NCI-H2107 treated with DMSO at 0.1 percent for 48 hours (cell line): ENCODE results near the gene KRT9.
A peak's percentile ranks its signal among the peaks of the same experiment; 100 is the strongest.
"Not testable (repeated sequence)": the region's sequence is repeated elsewhere in the genome, so short reads cannot be mapped to it uniquely, and the experiment has no call there.

Experiments
- DNase-seq: peaks from one replicate; lab custom pipeline; 2025; ENCODE audit not compliant: unreplicated experiment; lab: John Stamatoyannopoulos, UW

KRT9 gene

DNA sequence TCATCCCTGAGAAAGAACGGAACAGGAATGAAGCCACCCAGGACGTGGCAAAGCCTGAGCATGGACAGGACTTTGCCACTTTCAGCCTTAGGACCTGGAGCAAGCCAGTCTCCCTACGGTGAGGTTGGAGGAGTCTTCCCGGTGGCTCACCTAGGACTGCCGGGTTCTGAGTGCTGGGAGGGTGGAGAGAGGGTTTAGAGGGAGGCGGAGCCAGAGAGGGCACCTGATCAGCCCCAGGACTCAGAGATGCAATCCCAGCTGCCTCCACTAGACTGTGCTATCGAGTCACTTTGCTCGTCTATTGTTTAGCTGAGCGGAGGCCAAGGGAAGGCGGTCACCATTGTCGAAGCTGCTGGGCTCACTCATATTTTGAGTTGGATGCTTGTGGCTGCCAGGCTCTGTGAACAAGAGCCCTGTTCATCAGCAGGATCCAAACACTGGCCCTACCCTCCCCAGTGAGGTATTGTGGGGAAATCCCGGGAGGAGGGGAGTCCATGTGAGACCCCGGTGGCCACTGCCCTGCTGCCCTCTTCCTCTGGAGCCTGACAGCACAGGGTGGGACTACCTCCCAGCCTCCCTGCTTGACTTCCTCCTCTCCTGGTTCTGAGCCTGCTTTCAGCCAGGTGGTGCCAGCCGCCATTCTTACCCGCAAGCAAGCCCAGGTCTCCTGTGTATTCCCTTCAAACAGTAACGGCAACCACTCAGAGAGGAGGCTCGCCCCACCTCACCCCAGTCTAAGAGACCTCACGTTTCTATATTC, 7.8 kb upstream of the KRT9 start:
- peak; percentile 80 for DNase-seq

DNA sequence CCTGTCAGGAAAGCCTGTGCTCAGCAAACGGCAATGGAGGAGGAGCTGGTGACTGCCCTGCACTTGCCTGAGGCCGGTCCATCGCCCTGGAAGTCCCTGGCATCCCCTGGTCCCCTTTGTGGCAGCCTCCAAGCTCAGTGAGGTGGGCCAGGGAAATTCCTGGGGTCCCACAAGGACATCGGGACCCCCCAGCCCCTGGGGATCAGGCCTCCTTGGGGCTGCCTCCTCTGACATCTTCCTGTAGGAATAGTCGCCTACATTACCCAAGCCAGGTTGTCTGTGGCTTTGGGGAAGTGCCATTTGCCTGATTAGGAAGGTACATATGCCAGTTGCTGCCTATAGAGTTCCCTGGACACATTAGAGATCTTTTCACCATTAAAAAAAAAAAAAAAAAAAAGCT, 7.1 kb upstream of the KRT9 start:
- no peak for DNase-seq

DNA sequence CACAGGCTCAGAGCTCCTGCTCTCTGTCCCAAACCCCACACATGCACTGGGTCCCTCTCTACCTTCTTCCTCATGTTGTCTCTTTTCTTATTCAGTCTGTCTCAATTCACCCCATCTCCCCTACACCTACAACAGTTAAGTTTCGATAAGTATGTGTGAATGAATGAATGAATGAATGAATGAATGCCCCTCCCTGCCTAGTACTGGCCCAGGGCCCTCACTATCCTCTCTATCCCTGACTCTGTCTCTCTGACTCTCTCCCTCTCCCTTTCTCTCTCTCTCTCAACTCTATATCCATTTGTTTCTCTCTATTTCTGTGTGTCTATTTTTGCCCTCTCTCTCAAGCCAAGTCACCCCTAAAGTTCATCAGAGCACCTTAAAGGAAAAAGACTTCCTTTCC, 6.7 kb upstream of the KRT9 start:
- DNase-seq, result no peak

DNA sequence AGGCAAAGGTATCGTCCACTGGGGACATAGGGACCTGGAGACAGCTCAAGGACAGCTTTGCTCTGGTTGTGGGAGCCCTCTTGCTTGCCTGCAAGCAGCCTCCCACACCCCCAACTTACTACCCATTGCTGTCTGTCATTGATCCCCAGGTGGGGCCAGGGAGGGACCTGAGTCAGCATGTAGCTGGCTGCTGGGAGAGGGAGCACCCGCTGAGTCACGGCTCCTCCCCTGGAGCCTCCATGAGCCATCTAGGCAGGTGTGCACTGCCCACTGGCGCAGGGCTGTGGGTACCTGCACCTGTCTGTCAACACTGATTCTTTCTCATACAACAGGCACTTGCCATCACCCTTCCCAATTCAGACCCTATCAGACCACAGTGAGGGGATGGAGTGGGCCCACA, 4.9 kb upstream of the KRT9 start:
- DNase-seq, result not testable (repeated sequence)

DNA sequence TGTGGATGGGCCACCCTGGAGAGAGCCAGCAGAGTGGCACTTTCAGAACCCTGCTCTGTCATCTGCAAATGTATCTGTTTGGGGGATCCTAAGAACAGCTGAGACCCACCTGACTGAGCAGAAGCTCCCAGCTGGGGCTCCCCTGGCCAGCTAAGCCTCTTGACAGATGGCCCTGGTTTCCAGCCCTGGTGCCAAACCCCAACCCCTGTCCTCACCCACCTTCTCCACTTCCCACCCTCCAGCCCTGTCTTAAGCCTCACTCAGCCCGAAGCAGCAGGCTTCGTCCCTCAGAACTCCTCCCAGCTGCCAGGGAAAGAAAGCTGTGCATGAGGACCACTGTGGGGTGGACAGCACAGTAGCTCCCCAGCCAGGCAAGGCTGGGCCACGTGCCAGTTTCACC, 3.5 kb upstream of the KRT9 start:
- DNase-seq, result no peak

DNA sequence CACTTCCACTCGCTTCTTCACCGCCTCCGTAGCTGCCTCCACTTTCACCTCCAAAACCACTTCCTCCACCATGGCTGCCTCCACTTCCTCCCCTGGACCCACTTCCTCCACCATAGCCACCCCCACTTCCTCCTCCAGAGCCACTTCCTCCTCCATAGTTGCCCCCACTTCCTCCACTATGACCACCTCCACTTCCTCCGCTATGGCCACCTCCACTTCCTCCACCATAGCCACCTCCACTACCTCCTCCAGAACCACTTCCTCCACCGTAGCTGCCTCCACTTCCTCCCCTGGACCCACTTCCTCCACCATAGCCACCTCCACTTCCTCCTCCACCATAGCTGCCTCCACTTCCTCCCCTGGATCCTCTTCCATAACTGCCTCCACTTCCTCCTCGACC, 4.5 kb downstream of the KRT9 start:
- no peak for DNase-seq

DNA sequence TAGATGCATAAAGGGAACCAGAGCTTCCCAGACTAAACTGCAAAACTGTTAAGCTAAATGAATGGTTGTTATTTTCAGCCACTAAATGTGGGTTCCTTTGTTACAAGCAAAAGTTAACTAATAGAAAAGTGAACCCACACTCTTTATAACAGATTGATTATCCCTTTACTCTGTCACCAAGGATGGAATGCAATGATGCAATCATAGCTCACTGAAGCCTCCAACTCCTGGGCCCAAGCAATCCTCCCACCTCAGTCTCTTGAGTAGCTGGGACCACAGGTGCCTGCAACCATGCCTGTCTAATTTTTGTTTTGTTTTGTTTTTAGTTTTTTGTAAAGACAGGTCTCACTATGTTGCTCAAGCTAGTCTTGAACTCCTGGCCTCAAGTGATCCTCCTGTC, 6.5 kb downstream of the KRT9 start:
- no peak for DNase-seq

DNA sequence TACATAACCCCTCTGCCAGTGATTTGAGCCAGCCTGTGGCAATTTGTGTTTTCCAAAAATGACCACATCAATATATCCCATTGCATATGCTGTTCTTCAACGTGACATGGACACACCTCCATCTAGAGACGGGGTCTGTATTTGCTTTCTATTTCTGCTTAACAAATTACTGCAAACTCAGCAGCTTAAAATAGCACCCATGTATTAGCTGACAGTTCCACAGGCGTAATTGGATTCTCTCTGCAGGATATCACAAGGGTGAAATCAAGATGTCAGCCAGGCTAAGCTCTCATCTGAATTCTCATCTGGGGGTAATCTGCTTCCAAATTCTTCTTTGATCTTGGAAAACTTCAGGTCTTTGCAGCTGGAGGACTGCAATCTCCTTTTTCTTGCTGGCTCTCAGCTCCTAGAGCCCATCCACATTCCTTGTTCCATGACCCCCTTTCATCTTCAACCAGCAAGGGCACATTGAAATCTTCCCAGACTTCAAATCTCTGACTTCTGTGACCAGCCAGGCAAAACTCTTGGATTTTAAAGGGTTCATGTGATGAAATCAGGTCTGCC, 8.2 kb downstream of the KRT9 start:
- no peak for DNase-seq

DNA sequence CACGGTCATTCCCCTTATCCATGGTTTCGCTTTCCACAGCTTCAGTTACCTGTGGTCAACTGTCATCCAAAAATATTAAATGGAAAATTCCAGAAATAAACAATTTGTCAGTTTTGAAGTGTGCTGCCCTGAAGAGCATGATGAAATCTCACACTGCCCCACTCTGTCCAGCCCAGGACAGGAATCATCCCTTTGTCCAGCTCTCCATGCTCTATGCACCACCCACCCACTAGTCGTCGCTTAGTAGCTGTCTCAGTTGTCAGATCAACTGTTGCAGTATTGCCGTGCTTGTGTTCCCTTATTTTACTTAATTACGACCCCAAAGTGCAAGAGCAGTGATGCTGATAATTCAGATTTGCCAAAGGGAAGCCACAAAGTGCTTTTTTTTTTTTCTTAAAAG, 10.3 kb downstream of the KRT9 start:
- DNase-seq, result no peak

DNA sequence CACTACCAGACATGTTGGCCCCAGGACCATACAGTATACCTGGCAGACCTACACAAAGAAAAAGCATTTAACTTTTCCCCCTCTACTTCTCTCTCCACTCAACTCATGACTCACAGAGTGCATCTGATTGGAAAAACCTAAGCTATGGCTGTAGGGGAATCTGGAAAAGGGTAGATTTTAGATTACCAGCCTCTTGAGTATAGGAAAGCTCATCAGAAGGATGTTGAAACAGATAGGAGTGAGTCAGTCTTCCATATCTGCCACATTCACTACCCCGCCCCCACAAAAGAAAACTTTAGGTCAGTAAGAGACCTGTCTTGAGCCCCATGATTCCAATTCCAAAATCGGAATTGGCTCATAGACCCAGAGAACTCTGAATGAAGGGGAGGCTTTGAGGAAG, 12.3 kb downstream of the KRT9 start:
- no peak for DNase-seq

DNA sequence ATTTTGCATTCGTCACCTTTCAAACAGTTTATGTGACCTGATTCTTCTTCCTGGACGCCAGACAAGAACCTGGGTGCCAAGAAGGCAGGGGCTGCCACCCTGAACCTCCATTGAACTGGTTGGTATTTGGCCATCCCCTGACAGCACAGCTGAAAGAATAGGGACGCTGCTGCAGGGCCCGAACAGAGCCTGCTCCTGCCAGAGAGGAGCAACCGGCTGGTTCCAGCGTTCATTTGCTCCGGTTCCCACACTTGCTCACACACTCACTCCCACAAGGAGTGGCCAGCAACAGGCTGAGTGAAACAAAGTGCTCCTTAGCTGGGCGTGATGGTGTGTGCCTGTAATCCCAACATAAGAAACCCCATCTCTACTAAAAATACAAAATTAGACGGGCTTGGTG, 14.9 kb downstream of the KRT9 start:
- DNase-seq, result no peak

DNA sequence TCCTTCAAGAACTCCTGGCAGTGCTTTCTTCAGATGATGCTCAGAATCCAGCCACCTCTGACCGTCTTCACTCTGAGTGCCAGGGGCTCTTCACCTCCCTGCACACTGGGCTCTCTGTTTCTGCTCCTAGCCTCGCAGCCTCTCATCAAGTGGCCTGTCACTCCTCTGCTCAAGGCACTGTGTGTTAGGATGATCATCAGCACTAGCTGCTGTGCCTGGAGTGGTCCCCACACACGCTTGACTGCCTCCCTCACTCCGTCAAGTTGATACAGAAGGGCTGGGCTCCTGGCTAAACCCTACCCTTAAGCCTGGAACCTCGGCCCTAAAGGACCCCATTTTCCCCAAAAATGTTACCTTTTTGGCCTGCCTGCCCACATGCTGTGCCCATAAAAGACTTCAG, 15.6 kb downstream of the KRT9 start:
- no peak for DNase-seq

DNA sequence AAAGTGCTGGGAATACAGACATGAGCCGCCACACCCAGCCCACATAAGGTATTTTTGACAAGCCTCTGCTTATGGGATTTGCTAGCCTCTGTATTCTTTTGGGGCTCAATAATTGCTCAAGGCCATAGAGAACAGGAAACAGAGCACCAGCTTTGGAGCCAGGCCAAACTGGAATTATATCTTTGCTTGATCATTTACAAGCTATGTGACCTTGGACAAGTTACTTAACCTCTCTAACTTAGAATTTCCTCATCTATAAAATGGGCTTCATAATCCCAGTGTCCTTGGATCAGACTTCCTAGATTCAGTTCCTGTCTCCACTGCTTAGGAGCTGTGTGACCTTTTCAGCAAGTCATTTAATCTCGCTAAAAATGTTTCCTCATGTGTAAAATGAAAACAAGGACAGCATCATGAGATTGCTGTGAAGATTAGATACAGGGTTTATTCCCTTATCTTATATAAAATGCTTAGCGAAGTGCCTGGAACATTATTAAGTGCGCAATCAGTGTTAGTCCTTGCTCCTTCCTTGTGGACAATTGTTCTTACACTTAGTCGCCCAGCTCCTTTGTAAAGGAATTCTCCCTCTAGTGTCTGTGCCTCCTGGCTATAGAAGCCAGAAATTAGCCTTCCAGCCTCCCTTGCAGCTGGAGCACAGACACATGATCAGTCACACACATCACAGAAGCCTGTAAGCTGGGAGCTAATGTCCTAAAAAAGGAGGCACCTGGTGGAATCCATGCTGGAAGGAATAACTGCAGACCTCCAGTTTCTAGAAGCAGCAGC, 16.6 kb downstream of the KRT9 start:
- no peak for DNase-seq

DNA sequence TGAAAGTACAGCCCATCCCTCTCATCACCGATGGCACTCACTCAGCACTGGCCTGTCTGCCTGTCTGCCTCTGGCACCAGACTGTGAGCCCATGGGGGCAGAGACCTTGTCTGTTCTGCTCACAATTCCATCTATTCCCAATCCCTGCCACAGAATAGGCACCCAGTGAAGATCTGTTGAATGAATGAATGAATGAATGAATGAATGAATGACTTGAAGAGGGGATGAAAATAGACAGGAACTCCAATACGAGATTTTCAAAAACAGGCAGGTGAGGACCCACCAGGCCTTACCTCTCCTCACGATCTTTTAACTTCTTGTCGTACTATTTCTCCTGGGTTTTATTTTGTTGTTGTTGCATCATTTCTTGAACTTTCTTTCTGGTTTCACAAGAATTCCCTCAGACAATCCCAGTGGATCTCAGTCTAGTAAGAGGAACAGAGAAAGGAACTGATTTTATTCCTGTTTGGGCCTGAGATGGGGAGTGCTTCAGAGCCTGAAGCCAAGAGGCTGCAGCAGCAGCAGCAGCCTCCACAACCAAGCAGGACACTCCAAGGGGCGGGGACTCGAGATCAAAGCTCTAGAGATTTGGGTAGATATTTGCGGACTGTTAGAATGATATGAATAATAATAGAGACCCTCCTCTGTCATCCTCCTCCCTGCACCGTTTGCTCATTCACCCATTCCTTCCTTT, 17.7 kb downstream of the KRT9 start:
- DNase-seq, result no peak

DNA sequence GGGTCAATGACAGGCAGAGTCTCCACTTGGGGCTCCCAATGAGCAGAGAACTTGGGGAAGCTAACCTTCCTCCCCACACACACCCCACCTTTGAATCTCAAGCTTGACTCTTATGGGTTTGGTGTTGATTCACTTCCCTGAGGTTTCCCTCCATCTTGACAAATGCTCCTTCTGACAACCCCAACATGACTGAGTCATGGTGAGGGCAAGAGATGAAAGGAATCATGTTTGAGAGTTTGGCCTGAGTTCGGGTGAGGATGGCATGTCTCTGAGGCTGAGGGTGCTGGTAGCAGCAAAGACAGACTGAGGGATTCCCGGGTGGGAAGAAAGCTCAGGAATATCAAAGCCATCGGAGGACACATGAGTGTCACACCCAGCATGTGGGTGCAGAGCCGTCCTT, 18.7 kb downstream of the KRT9 start:
- no peak for DNase-seq

DNA sequence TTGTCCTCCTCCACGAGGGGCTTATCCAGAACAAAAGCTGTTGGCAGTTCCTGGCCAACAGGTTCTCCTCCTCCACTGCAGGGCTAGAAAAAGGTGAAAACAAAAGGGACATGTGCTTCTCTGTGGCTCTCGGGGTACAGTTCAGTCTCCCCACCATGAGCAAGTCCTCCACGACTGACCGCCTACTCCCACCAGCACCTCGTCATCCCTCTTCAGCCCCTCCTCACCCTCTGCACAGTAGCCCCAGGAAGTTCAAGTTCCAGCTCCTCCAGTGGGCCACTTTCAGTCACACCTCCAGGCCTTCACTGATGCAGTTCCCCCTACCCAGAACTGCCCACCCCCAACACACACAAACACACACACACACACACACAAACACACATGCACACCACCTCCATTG, 19.4 kb downstream of the KRT9 start:
- no peak for DNase-seq

DNA sequence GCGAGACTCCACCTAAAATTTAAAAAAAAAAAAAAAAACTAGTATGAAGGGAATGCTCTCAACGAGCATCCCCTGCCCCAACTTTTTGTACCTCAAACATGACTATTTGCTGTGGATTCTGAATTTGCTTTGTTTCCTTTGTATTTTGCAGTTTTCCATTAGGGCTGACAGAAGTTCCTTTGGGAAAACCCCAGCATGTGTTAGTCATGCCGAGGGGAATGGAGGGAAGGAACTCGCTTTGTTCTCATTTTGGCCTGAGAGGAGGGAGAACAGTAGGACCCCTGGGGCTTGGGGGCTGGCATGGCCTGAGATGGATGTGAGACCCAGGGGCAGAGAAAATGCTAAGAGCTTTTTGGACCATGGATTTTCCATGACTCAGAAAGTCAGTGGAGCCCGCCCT, 20.5 kb downstream of the KRT9 start:
- no peak for DNase-seq

DNA sequence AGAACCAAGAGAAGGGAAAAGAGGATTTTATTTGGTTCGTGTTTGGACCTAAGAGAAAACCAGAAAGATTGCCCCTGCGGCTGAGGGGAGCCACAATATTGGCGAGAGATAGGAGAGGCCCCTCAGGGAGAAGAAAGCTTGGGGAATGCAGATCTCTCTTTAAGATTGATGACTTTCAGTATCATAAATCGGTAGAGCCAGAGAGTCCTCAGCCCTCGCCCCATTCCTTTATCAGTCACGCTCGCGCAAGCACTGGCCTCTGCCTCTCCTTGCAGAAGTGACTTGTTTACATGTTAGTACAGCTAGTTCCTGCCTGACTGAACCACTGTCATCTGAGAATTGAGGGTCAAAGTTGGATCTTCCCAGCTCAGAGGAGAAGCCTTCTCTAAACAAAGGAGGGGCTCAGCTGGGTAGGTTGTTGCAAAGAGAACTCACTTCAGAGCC, 22.2 kb downstream of the KRT9 start:
- no peak for DNase-seq

DNA sequence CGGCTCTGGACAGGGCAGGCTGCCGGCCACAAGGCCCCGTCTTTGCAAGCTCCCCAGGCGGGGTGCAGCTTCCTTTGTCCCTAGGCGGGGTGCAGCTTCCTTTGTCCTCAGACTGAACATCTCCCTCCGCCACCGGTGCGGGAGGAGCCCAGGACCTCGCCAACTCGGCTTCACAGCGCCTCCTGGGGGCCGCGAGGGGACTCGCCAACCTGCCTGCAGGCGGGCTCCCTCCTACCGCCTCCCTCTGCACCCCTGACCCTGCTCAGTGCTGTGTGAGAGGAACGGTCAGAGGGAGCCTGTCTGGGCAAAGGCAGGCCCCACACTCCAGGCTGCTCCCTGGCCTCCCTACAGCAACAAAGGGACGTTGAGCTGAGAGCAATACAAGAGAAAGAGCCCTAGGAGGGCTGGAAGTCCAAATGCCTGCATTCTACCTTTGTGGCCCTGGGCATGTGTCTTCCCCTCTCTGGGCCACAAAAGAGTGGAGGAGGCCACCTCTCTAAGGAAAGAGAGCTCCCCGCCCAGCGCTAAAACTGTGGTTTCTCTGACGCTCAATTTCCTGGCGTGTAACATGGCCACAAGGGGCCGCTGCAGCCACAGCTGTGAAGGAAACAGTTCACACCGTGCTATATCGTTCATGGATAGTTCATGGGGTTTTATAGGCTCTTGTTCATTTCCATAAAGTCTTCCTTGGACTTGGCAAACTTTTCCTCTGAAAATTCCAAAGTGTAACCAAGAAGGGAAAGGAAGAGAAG, 22.8 kb downstream of the KRT9 start:
- peak; percentile 65 for DNase-seq

DNA sequence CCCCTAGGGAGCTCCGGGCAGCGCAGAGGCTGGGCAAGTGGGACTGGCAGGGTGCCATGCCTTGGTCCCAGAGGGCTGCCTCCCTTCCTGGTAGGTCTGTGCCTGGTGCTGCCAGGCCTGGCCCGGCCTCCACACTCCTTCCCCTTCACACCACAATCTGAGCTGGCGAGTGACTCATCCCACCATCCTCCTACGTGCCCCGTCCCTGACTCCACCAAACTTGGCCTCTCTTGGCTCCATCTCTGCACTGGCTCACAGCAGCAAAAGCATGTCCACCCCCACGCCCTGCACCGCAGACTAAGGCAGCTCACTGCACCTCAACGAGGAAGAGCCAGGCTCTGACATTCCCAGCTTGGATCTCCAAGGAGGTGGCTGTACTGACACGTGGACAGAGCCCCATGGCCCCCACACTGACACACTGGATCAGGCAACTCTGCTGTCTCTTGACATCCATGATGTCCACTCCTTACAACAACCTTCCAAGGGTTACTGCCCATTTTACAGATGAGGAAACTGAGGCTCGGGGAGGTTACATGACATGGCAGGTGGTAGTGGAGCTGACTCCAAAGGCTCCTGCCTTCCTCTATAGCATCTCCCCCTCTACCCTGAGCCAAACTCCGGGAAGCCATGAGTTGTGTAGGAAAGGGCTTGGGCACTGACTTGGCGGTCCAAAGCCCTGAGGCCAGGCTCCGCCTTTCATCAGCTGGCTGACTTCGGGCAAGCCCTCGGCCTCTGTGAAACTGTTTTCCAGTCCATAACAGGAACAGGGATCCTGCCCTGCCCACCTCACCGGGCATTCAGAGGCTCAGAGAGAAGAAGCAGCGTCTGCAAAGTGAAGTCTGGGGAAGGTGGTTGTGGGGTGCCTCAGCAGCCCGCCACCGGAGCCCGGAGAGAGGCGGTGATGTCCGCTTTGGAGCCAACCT, 23.7 kb downstream of the KRT9 start:
- DNase-seq, result peak; percentile 55
